MM.1S (cell line): ENCODE data around the gene TLE5.

Source experiments
- DNase-seq: peaks from one replicate; pipeline ENCODE4 v3.0.0-alpha.2; 2015
- H2AFZ ChIP-seq: fragments of 300-600 bp; sonication (generic); 2 replicates; pipeline ENCODE4 v1.6.0; 2016; ENCODE audit warnings: antibody characterized with exemption, low read length
- H3F3A ChIP-seq: fragments of 300-600 bp; sonication (generic); 2 replicates; pipeline ENCODE4 v1.6.1; 2016; ENCODE audit warnings: mild to moderate bottlenecking, antibody characterized with exemption, low read length, moderate library complexity, mixed read lengths; ENCODE audit not compliant: insufficient read depth
- H3K27ac ChIP-seq: fragments of 300-600 bp; sonication (generic); 2 replicates; pipeline ENCODE4 v1.5.1; 2016; ENCODE audit warnings: mild to moderate bottlenecking, low read length
- H3K27me3 ChIP-seq: fragments of 300-600 bp; sonication (generic); replicated peaks from 2 replicates; pipeline ENCODE4 v1.6.0; 2016; ENCODE audit warnings: low read length; ENCODE audit not compliant: insufficient read depth
- H3K36me3 ChIP-seq: fragments of 300-600 bp; sonication (generic); replicated peaks from 2 replicates; pipeline ENCODE4 v1.6.1; 2016; ENCODE audit warnings: mild to moderate bottlenecking, low read length, mixed read lengths; ENCODE audit not compliant: insufficient read depth
- H3K4me1 ChIP-seq: fragments of 300-600 bp; sonication (generic); 2 replicates; pipeline ENCODE4 v1.6.1; 2016; ENCODE audit warnings: low read length, mixed read lengths
- H3K4me2 ChIP-seq: fragments of 300-600 bp; sonication (generic); 2 replicates; pipeline ENCODE4 v1.6.0; 2016; ENCODE audit warnings: low read depth, low read length
- H3K4me3 ChIP-seq: fragments of 300-600 bp; sonication (generic); 2 replicates; pipeline ENCODE4 v1.5.1; 2016; ENCODE audit warnings: low read length, mixed read lengths
- H3K79me2 ChIP-seq: fragments of 300-600 bp; sonication (generic); 2 replicates; pipeline ENCODE4 v1.6.1; 2016; ENCODE audit warnings: mixed run types, low read length, mixed read lengths
- H3K9ac ChIP-seq: fragments of 300-600 bp; sonication (generic); 2 replicates; pipeline ENCODE4 v1.6.1; 2016; ENCODE audit warnings: low read length, mixed read lengths
- H3K9me2 ChIP-seq: fragments of 300-600 bp; sonication (generic); replicated peaks from 2 replicates; pipeline ENCODE4 v1.6.1; 2016; ENCODE audit warnings: mild to moderate bottlenecking, low read length, mixed read lengths; ENCODE audit not compliant: insufficient read depth
- H3K9me3 ChIP-seq: fragments of 300-600 bp; sonication (generic); replicated peaks from 2 replicates; pipeline ENCODE4 v1.6.1; 2016; ENCODE audit warnings: mild to moderate bottlenecking, low read length, mixed read lengths; ENCODE audit not compliant: insufficient read depth
- H4K20me1 ChIP-seq: fragments of 300-600 bp; sonication (generic); 2 replicates; pipeline ENCODE4 v1.6.1; 2016; ENCODE audit warnings: mild to moderate bottlenecking, low read length, moderate library complexity, mixed read lengths; ENCODE audit not compliant: insufficient read depth
- EZH2 ChIP-seq: fragments of 300-600 bp; sonication (generic); optimal IDR thresholded peaks from 2 replicates; pipeline ENCODE3; 2017; ENCODE audit warnings: low read depth, mild to moderate bottlenecking, antibody characterized with exemption, low read length, mixed read lengths
- EZH2phosphoT487 ChIP-seq: fragments of 300-600 bp; sonication (generic); IDR thresholded peaks from 2 replicates; pipeline ENCODE4 v1.6.1; 2018; ENCODE audit warnings: antibody characterized with exemption, low read length
- TF ChIP-seq, protein P1 (sequence below): fragments of 300-600 bp; sonication (generic); IDR thresholded peaks from 2 replicates; pipeline ENCODE4 v1.5.1; 2016; ENCODE audit warnings: antibody characterized with exemption, low read length, mixed read lengths

Gene TLE5

DNA sequence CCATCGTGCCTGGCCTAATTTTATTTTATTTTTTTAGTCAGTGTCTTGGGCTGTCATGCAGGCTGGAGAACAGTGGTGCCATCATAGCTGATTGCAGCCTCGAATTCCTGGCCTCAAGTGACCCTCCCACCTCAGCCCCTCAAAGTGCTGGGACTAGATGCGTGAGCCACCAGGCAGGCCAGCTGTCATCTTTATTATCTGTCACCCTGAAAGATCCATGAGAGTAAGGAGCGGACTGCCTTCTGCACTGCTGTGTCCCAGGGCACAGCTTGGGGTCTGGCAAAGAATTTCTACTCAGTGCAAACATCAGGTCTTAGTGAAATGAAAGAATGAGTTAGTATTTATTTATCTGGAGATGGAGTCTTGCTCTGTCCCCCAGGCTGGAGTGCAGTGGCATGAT lies 9.5 kb upstream of the TLE5 start:
- TF ChIP-seq EZH2 = no peak
- no peak for TF ChIP-seq EZH2phosphoT487
- TF ChIP-seq, protein P1, sequence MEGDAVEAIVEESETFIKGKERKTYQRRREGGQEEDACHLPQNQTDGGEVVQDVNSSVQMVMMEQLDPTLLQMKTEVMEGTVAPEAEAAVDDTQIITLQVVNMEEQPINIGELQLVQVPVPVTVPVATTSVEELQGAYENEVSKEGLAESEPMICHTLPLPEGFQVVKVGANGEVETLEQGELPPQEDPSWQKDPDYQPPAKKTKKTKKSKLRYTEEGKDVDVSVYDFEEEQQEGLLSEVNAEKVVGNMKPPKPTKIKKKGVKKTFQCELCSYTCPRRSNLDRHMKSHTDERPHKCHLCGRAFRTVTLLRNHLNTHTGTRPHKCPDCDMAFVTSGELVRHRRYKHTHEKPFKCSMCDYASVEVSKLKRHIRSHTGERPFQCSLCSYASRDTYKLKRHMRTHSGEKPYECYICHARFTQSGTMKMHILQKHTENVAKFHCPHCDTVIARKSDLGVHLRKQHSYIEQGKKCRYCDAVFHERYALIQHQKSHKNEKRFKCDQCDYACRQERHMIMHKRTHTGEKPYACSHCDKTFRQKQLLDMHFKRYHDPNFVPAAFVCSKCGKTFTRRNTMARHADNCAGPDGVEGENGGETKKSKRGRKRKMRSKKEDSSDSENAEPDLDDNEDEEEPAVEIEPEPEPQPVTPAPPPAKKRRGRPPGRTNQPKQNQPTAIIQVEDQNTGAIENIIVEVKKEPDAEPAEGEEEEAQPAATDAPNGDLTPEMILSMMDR = no peak
- no peaks in the 10 kb centered on the region for H3K4me1 ChIP-seq

DNA sequence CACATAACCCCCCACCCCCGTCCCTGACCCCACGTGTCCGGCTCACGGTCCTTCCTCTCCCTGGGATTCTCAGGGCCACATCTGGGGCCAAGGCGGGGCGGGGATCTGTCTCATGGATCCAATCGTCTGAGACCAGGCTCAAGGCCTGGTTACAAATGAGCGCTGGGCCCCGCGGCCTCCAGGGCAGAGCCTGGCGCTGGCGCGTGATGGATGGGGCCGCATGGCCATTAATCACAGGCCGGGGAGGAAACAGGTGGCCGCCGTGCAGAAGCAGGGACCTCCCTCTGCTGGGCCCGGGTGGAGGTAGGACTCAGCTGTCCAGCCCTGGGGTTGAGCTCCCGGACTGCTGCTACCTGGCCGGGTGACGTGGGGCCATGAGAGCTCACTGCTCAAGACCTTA lies 5.8 kb upstream of the TLE5 start:
- Histone ChIP-seq H3K4me2 (no peak overlapping the region), H3K9me3 (no peaks in the 10 kb centered on the region), H4K20me1 (no peaks in the 10 kb centered on the region), H3K4me3 (no peak overlapping the region), H3F3A (0 out of 2 replicates have a peak, but pooled peaks cover 3% of the 10 kb centered on the region), H2AFZ (no peak overlapping the region), H3K27ac (no peak overlapping the region), H3K36me3 (no peaks in the 10 kb centered on the region), H3K4me1 (peaks cover 5% of the 10 kb centered on the region; the same call in 1 of the 2 replicates), H3K9ac (no peak overlapping the region), H3K27me3 (peaks cover 34% of the 10 kb centered on the region), H3K79me2 (no peaks in the 10 kb centered on the region), H3K9me2 (no peaks in the 10 kb centered on the region)
- no peak for DNase-seq
- TF ChIP-seq EZH2phosphoT487 (no peak), EZH2 (no peak)
- TF ChIP-seq, protein P1 = no peak

More for the DNA sequence above, 9.5 kb upstream of the TLE5 start:
- Histone ChIP-seq H3K9me2 (no peaks in the 10 kb centered on the region), H3K9me3 (no peaks in the 10 kb centered on the region), H3K4me2 (no peak overlapping the region), H3F3A (no peaks in the 10 kb centered on the region), H4K20me1 (no peaks in the 10 kb centered on the region), H3K36me3 (no peaks in the 10 kb centered on the region), H3K4me3 (no peak overlapping the region), H3K79me2 (no peaks in the 10 kb centered on the region), H3K27me3 (peaks cover 40% of the 10 kb centered on the region), H3K27ac (no peak overlapping the region), H3K9ac (no peak overlapping the region), H2AFZ (no peak overlapping the region)
- DNase-seq = no peak

- Histone ChIP-seq H3F3A (0 out of 2 replicates have a peak, but pooled peaks cover 3% of the 10 kb centered on the region), H3K4me3 (no peak overlapping the region), H3K4me1 (peaks cover 5% of the 10 kb centered on the region; the same call in 1 of the 2 replicates), H3K9ac (no peak overlapping the region), H3K4me2 (no peak overlapping the region), H2AFZ (no peak overlapping the region), H3K27me3 (peaks cover 34% of the 10 kb centered on the region), H3K27ac (no peak overlapping the region), H4K20me1 (no peaks in the 10 kb centered on the region), H3K36me3 (no peaks in the 10 kb centered on the region), H3K9me2 (no peaks in the 10 kb centered on the region), H3K79me2 (no peaks in the 10 kb centered on the region), H3K9me3 (no peaks in the 10 kb centered on the region)
- DNase-seq = no peak
- TF ChIP-seq EZH2 = no peak
- TF ChIP-seq EZH2phosphoT487 = no peak
- TF ChIP-seq, protein P1 = no peak
Measured at GRCh38 chr19:3067563-3067962, 5.3 kb upstream of the TLE5 start.
